Measurements from ENCODE around the gene CALN1.

DNA sequence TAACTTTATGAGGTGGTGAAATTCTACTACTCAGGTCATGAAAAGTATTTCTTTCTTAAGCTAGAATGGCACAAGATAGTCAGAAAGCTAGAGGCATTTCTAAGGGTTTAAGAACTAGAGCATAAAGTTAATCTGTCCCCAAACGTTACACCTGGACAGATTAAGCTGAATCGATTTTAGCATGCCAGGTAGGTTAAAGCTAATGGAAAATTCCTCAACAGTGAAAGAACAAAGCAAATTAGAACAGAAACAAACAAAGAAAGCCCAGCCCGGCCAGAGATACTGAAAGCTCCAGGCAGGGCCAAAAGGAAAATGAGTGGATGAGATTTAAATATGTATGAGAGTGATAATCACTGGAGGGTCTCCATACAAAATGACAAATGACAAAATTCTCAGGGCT, 293.8 kb downstream of the CALN1 start:
- TF ChIP-seq, protein P1, sequence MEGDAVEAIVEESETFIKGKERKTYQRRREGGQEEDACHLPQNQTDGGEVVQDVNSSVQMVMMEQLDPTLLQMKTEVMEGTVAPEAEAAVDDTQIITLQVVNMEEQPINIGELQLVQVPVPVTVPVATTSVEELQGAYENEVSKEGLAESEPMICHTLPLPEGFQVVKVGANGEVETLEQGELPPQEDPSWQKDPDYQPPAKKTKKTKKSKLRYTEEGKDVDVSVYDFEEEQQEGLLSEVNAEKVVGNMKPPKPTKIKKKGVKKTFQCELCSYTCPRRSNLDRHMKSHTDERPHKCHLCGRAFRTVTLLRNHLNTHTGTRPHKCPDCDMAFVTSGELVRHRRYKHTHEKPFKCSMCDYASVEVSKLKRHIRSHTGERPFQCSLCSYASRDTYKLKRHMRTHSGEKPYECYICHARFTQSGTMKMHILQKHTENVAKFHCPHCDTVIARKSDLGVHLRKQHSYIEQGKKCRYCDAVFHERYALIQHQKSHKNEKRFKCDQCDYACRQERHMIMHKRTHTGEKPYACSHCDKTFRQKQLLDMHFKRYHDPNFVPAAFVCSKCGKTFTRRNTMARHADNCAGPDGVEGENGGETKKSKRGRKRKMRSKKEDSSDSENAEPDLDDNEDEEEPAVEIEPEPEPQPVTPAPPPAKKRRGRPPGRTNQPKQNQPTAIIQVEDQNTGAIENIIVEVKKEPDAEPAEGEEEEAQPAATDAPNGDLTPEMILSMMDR (IDR thresholded peaks at IDR 0.05; ENCODE audit: low read length), result no peak
- no peak for TF ChIP-seq EZH2phosphoT487 (IDR thresholded peaks at IDR 0.05; ENCODE audit: low read length)
